ENCODE measurements around the gene TRAPPC10.
"Not testable (repeated sequence)": the region's sequence is repeated elsewhere in the genome, so short reads cannot be mapped to it uniquely, and the experiment has no call there.

DNA sequence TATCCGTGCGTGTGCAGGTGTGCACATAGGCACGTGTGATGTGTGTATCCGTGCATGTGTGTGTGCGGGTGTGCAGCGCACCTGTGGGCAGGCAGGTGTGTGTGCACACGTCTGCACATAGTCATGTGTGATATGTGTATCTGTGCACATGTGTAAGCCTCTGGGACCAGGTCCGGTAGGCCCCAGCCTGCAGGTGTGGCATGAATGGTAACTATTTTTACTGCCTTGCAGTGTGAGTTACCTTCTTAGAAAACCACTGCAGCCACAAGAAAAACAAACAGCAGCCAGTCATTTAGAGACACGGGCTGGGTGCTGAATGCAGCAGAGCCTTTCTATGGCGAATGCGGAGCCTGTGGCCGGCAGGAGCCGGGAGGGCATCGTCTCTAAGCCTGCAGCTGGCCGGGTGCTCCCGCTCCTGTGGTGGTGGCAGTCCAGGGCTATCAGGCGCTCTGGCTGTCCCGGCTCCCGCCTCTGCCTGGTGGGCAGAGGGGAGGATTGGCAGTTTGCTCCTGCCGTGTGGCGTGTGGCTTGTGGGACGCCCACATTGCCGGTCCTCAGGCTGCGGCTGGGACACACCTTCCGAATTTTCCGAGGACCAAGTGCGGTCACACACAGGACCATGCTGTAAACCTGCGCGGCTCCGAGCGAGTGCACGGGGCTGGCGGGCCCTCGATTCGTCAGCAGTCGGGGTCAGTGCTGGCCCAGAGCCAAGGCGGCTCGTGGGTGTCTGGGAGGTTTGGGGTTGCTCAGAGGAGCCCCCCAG is 143.3 kb downstream of the TRAPPC10 start:
- TF ChIP-seq, protein P1, sequence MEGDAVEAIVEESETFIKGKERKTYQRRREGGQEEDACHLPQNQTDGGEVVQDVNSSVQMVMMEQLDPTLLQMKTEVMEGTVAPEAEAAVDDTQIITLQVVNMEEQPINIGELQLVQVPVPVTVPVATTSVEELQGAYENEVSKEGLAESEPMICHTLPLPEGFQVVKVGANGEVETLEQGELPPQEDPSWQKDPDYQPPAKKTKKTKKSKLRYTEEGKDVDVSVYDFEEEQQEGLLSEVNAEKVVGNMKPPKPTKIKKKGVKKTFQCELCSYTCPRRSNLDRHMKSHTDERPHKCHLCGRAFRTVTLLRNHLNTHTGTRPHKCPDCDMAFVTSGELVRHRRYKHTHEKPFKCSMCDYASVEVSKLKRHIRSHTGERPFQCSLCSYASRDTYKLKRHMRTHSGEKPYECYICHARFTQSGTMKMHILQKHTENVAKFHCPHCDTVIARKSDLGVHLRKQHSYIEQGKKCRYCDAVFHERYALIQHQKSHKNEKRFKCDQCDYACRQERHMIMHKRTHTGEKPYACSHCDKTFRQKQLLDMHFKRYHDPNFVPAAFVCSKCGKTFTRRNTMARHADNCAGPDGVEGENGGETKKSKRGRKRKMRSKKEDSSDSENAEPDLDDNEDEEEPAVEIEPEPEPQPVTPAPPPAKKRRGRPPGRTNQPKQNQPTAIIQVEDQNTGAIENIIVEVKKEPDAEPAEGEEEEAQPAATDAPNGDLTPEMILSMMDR (IDR thresholded peaks at IDR 0.05): not testable (repeated sequence)
- TF ChIP-seq EP300, POLR2A (IDR thresholded peaks at IDR 0.05): not testable (repeated sequence)
